GM12891 (cell line): ENCODE measurements around the gene TBATA.

Source experiments
- DNase-seq: peaks from one replicate; pipeline ENCODE4 v3.0.0; 2011; ENCODE audit warnings: low spot score; ENCODE audit not compliant: insufficient read length
- FAIRE-seq: peaks from 2 replicates; lab custom pipeline; 2011; peaks lifted over from hg19 to GRCh38; lab: Jason Lieb, UNC
- PAX5 ChIP-seq: IDR thresholded peaks from 2 replicates; pipeline ENCODE4 v1.6.1; 2011; ENCODE audit warnings: low read length, moderate library complexity, mild to moderate bottlenecking; ENCODE audit not compliant: insufficient read depth, severe bottlenecking
- POLR2A ChIP-seq: IDR thresholded peaks from 2 replicates; pipeline ENCODE4 v1.6.1; 2011; ENCODE audit warnings: low read depth, low read length, control low read depth
- POLR2AphosphoS5 ChIP-seq: IDR thresholded peaks from 2 replicates; pipeline ENCODE4 v1.6.1; 2011; ENCODE audit warnings: low read depth, low read length, control low read depth
- POU2F2 ChIP-seq: IDR thresholded peaks from 2 replicates; pipeline ENCODE4 v1.6.1; 2011; ENCODE audit warnings: low read depth, mild to moderate bottlenecking, control low read depth, low read length, moderate library complexity
- SPI1 ChIP-seq: IDR thresholded peaks from 2 replicates; pipeline ENCODE4 v1.6.1; 2011; ENCODE audit warnings: low read depth, low read length, control low read depth
- TAF1 ChIP-seq: IDR thresholded peaks from 2 replicates; pipeline ENCODE4 v1.6.1; 2011; ENCODE audit warnings: low read depth, low read length, control low read depth

Gene TBATA

DNA sequence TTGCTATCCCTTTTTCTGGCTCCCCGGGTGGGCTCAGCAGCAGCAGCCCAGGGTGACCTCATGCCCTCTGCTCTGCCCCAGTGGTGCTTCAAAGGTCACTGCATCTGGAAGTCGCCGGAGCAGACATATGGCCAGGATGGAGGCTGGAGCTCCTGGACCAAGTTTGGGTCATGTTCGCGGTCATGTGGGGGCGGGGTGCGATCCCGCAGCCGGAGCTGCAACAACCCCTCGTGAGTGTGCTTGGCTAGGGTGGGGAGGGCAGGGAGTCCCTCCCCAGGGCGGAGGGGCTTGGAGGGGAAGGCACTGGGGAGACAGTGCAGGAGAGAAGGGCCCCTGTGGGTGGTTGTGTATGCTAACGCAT lies 46.4 kb downstream of the TBATA start:
- no peak for DNase-seq
- no peak for TF ChIP-seq POU2F2
- no peak for TF ChIP-seq PAX5
- no peak for TF ChIP-seq POLR2AphosphoS5
- TF ChIP-seq SPI1: no peak
- TF ChIP-seq POLR2A: no peak
- TF ChIP-seq TAF1: no peak

DNA sequence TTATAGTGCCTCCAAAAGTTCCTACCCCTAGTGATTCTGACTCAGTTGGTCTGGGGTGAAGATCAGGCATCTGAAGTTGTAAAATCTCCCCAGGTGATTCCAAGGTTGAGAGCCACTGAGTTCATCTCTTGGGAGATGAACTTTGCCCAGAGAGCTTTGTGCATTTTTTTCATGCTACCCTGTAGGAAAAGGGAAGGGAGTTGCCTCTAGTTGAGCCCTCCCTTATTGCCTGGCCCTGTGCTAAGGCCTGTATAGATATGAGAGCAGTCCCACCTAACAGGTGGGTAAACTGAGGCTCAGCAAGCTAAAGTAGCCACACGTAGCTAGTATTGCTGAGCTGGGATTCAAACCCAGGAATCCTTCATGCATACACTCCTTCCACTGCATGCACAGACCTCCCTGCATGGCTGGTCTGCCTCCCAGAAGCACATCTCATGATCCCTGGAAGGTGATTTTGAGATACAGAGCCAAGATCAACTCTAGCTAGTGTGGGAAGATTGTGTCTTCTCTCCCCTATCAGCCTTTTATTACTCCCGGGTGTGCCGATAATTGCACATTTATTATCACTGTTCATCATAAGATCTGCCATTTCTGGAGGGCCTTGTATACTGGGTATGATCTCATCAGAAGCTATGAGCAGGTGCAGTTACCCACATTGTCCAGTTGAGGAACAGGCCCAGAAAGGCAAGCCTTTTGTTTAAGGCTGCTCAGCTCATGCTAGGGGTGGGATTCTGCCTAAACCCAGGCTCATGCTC lies 47.0 kb downstream of the TBATA start:
- TF ChIP-seq POU2F2 (no peak), POLR2A (no peak), SPI1 (no peak), PAX5 (no peak), TAF1 (no peak), POLR2AphosphoS5 (no peak)
- DNase-seq (peak; percentile 41), FAIRE-seq (no peak)

More for the DNA sequence above, 46.4 kb downstream of the TBATA start:
- FAIRE-seq: no peak

DNA sequence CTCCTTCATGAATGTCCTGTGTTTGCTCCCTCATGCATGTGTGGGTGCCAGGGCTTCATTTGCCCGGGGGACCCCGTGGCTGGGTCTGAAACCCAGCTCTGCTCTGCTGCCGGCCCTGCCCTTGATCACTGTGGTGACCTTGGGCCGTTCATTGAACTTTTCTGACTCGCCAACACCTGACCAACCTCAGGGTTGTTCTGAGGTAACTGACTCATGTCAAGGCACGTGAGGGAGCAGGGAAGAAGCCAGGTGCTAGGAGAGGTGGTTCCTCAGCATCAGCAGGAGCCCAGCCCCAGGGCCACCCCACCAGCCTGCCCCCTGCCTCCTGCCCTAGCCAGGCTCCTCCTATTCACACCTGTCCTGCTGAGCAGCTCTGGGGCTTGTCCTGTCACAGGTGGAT lies 47.9 kb downstream of the TBATA start:
- FAIRE-seq: no peak
- TF ChIP-seq SPI1 (no peak), TAF1 (no peak), POLR2A (no peak), POU2F2 (no peak), POLR2AphosphoS5 (no peak), PAX5 (no peak)
- DNase-seq: no peak

DNA sequence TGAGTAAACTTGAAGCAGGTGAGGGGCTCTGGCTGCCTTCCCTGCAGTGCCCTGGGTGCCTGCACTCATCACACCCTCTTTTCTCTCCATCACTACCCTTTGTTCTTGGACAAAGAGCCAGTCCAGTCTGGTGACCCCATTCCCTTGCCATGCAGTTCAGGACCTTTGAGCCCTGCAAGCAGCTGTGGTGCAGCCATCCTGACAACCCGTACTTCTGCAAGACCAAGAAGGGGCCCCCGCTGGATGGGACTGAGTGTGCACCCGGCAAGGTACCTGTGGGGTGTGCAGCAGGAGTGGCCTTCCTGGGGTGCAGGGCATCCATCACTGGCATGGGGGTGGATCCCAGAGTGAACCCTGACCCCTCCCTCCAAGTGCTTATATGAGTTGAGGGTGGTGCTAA lies 48.7 kb downstream of the TBATA start:
- TF ChIP-seq POLR2A: no peak
- TF ChIP-seq SPI1: no peak
- TF ChIP-seq POLR2AphosphoS5: no peak
- no peak for TF ChIP-seq POU2F2
- TF ChIP-seq TAF1: no peak
- TF ChIP-seq PAX5: no peak
- DNase-seq: no peak
- FAIRE-seq: no peak

DNA sequence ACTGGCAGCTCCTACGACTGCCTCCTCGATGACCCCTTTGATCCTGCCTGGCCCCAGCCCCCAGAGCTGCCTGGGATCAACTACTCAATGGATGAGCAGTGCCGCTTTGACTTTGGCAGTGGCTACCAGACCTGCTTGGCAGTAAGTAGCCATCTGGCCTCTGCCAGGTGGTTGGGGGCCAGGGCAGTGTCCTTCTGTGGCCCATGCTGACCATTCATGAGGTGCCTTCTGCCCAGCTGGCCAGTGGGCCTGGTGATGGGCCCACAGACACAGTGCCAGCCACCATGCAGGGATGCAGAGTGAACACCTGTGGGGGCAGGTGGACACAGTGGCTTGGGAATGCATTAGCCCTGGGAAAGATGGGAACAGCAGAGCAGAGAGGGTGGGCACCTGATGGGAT lies 50.0 kb downstream of the TBATA start:
- TF ChIP-seq PAX5: no peak
- TF ChIP-seq POLR2AphosphoS5: no peak
- no peak for TF ChIP-seq POU2F2
- no peak for FAIRE-seq
- no peak for DNase-seq

DNA sequence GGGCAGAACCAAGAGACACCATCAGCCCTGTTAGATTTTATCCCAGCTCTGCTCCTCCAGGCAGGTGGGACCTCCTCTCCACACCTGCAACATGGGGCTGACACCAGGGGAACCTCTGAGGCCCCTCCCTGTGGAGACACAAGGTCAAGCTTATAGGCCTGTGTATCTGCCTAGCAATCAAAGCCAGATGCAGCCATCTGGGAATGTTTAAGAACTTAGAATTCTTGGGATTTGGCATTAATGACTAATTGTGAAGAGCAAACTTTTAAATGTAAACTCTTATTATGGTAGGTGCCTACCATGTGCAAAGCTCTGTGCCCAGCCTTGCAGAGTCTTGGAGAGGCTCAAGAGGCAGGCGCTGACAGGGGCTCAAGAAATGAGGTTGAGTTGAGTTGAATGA lies 52.1 kb downstream of the TBATA start:
- FAIRE-seq (no peak), DNase-seq (no peak)
- TF ChIP-seq POLR2AphosphoS5: no peak

DNA sequence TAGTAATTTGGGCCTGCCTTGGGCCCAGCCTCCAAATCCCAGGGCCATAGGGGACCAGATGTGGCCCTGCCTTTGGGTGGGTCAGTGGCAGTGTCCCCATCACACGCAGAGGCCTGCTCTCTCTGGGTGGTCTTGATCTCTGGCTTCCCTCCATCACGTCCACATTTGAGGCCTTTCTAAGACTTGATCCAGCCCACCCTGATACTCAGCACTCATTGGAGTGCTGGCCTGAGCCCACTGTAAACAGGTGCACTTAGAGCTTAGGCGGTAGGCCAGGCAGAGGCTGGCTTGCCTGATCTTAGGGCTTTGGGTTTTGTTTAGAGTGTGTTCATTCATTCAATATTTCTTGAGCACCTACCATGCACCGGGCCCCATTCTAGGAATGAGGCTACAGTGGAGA lies 52.6 kb downstream of the TBATA start:
- TF ChIP-seq PAX5 (no peak), POLR2A (no peak), SPI1 (no peak)
- DNase-seq: no peak
- no peak for FAIRE-seq

DNA sequence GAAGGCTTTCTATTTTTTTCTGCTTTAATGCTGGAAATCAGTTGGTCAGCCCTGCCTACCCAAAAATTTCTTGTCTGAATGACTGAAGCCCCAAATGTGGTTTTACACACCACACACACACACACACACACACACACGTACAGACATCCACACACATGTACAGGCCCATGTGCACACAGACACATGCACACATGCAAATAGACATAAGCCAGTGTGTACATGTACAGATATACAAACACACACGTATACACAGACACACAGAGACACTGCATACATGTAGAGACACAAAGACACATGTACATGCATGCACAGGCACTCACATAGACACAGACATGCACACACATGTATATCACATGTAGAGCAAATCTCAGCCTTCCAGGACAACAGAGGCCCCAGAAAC lies 54.2 kb downstream of the TBATA start:
- TF ChIP-seq POU2F2: no peak
- TF ChIP-seq PAX5: no peak
- TF ChIP-seq POLR2A: no peak
- no peak for TF ChIP-seq TAF1
- TF ChIP-seq SPI1: no peak
- no peak for TF ChIP-seq POLR2AphosphoS5
- DNase-seq (no peak), FAIRE-seq (no peak)

DNA sequence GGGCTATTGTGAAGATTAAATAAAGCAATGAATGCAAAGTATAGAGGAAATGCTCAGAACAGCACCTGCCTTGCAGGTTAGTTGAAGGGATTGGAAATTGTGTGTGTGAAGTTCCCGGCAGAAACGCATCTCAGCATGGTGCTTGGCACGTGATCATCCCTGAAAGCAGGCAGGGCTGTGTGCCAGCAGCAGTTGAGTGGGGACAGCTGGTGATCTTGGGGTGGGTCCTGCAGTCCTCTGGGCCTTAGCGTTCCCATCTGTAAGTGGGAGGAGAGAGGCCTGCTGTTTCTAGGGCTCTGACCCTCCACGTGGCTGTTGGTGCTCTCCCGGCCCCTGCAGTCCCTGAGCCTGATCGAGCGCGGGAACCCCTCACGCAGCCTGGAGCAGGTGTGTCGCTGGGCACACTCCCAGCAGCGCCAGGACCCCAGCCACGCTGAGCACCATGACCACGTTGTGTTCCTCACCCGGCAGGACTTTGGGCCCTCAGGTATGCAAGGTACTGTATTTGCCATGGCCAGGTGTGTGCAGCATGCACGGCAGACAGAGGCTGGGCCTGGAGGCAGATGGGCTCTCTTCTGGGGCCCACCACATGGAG lies 55.3 kb downstream of the TBATA start:
- DNase-seq (no peak), FAIRE-seq (no peak)
- TF ChIP-seq POU2F2: no peak
- no peak for TF ChIP-seq SPI1

DNA sequence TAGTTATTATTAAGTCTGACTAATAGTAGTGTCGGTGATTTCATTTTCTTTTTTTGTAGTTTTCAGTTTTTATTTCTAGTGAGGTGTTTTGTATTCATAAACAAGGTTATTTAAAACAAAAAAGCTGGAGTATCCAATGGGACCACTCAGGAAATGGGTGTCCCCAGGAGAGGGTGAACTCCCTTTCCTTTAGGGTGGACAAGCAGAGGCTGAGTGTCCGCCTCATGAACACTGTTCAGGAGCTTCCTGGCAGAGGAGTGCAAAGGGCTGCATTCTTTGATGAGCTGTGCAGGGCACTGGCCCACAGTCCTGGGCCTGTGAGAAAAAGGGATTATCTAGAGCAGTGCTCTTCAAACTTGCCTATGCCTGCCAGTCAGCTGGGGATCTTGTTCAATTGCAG lies 56.8 kb downstream of the TBATA start:
- TF ChIP-seq POU2F2: no peak
- TF ChIP-seq SPI1: no peak
- TF ChIP-seq POLR2AphosphoS5: no peak
- no peak for TF ChIP-seq TAF1
- no peak for TF ChIP-seq PAX5
- no peak for TF ChIP-seq POLR2A
- DNase-seq (no peak), FAIRE-seq (no peak)
